AG04450 (cell line): ENCODE results near the gene HYOU1. TPM values are rescaled to one million over a fixed set of nuclear protein-coding genes. Genes with fewer than 3 reads are reported as not detected.
"Not testable (repeated sequence)": the region's sequence is repeated elsewhere in the genome, so short reads cannot be mapped to it uniquely, and the experiment has no call there.

Experiments
- CTCF ChIA-PET: fragments of 300-600, 350-600 bp; formaldehyde crosslinking; extraction: SDS; loops from one replicate; lab custom pipeline; 2022; ENCODE audit warnings: antibody characterized with exemption, inconsistent platforms; lab: Charles Lee
- POLR2A ChIA-PET: fragments of 350-600 bp; formaldehyde crosslinking; extraction: SDS; loops from one replicate; lab custom pipeline; 2021; ENCODE audit warnings: antibody characterized with exemption, inconsistent platforms; lab: Yijun Ruan, JAX
- DNase-seq: peaks from one replicate; pipeline ENCODE4 v3.0.0-alpha.2; 2011; ENCODE audit warnings: low read depth, low spot score
- H3K27ac ChIP-seq: one replicate; pipeline ENCODE4 v1.5.1; 2012; ENCODE audit warnings: low read depth, low read length, control low read depth
- H3K27me3 ChIP-seq: one replicate; pipeline ENCODE4 v1.6.0; 2012; ENCODE audit warnings: low read length; ENCODE audit not compliant: control insufficient read depth, insufficient read depth
- H3K4me3 ChIP-seq: 2 replicates; pipeline ENCODE4 v1.5.1; 2011; ENCODE audit warnings: mild to moderate bottlenecking, low read depth, low read length, control low read depth
- H3K9me3 ChIP-seq: 2 replicates; pipeline ENCODE4 v1.5.1; 2012; ENCODE audit warnings: low read length; ENCODE audit not compliant: control insufficient read depth, insufficient read depth
- polyA plus RNA-seq: library from polyadenylated mRNA; depleted of rRNA; stranded (reverse); fragments of >200 nt; gene quantifications from 2 replicates; pipeline ENCODE4 v1.2.3, GENCODE V29; 2011
- TF ChIP-seq, protein P1 (sequence below): IDR thresholded peaks from 2 replicates; pipeline ENCODE4 v1.5.1; 2011; ENCODE audit warnings: low read depth, low read length, control low read depth, inconsistent platforms

Gene HYOU1
- polyA plus RNA-seq, 1 experiment: 123 TPM

DNA sequence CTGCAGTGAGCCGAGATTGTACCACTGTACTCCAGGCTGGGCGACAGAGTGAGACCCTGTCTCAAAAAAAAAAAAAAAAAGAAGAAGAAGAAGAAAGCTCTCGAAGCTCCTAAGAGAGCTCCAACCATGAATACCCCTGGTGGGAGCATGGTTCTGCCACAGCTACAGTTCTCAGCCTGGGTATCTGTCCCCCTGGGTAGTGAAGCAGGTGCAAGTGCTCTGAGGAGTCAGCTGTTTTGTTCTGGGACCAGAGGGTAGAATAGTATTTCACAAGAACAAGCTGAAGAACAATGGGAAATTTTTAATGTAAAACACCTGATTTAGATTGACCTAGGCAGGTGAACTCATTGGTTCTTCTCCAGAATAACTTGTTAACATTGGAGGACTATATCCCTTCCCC is 4.3 kb upstream of the HYOU1 start:
- DNase-seq: no peak
- H3K4me3 ChIP-seq: no peak overlapping the region
- H3K9me3 ChIP-seq: no peaks in the 10 kb centered on the region; the same call in 1 of the 2 replicates
- TF ChIP-seq, protein P1, sequence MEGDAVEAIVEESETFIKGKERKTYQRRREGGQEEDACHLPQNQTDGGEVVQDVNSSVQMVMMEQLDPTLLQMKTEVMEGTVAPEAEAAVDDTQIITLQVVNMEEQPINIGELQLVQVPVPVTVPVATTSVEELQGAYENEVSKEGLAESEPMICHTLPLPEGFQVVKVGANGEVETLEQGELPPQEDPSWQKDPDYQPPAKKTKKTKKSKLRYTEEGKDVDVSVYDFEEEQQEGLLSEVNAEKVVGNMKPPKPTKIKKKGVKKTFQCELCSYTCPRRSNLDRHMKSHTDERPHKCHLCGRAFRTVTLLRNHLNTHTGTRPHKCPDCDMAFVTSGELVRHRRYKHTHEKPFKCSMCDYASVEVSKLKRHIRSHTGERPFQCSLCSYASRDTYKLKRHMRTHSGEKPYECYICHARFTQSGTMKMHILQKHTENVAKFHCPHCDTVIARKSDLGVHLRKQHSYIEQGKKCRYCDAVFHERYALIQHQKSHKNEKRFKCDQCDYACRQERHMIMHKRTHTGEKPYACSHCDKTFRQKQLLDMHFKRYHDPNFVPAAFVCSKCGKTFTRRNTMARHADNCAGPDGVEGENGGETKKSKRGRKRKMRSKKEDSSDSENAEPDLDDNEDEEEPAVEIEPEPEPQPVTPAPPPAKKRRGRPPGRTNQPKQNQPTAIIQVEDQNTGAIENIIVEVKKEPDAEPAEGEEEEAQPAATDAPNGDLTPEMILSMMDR: no peak
- H3K27me3 ChIP-seq: no peaks in the 10 kb centered on the region
- ChIA-PET CTCF (interaction anchor here (1.7 kb wide), 1 partner anchor 30 kb away, joined by 3 read pairs; no protein-coding TSS in a partner anchor), POLR2A (interaction anchor here (0.6 to 0.7 kb wide), 2 partner anchors 237 to 274 kb away, joined by 6 read pairs; no protein-coding TSS in a partner anchor)
- no peak overlapping the region for H3K27ac ChIP-seq

DNA sequence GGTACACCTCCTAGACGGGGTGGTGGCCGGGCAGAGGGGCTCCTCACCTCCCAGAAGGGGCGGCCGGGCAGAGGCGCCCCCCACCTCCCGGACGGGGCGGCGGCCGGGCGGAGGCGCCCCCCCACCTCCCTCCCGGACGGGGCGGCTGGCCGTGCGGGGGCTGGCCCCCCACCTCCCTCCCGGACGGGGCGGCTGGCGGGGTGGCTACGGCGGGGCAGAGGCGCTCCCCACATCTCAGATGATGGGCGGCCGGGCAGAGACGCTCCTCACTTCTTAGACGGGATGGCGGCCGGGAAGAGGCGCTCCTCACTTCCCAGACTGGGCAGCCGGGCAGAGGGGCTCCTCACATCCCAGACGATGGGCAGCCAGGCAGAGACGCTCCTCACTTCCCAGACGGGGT is 2.1 kb upstream of the HYOU1 start:
- POLR2A ChIA-PET, H3K9me3 ChIP-seq, DNase-seq, H3K27me3 ChIP-seq, H3K27ac ChIP-seq, H3K4me3 ChIP-seq: not testable (repeated sequence)
- CTCF ChIA-PET: interaction anchor here (0.9 kb wide), 1 partner anchor 147 kb away, joined by 4 read pairs; the partner anchor contains the start of gene CBL

DNA sequence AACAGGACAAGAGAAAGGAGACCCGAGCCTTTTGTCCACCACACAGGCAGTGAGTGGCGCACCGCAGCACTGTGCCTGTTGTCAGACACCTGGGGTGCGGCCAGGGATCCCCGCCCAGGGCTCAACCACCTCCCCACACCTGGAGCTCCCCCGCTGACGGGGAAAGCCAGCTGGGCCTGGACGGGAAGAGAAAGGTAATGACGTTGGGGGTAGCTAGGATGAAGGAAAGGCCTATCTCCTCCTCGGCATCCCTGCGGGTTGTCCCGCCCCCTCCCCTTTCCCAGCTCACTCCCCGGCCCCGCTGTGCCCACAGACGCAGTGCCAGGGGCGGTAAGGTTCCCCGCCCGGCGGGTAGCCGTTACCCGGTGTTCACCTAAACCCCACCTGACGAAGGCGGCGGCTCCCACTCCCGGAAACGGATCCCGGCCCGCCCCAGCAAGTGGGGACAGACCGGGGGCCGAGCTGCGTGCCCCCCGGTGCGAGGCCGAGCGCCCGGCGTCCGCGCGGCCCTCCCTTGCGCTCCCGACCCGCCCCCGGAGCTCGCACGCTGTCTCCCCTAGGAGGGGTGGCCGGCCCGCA is 495 bp downstream of the HYOU1 start:
- CTCF ChIA-PET: interaction anchor here (0.9 to 1.3 kb wide), 5 partner anchors 12 to 267 kb away, joined by 3 to 5 read pairs (median 4); no protein-coding TSS in a partner anchor
- POLR2A ChIA-PET: interaction anchor here (0.6 to 3.1 kb wide), 9 partner anchors 9 to 261 kb away, joined by 3 to 27 read pairs (median 5); partner anchors contain the start of genes DPAGT1, HMBS, MCAM and NLRX1
- DNase-seq: no peak
- Histone ChIP-seq H3K27me3 (no peaks in the 10 kb centered on the region), H3K9me3 (no peaks in the 10 kb centered on the region; the same call in 1 of the 2 replicates), H3K27ac (peak overlapping the region; percentile 68), H3K4me3 (peak overlapping the region; percentile 83)
- TF ChIP-seq, protein P1: no peak

DNA sequence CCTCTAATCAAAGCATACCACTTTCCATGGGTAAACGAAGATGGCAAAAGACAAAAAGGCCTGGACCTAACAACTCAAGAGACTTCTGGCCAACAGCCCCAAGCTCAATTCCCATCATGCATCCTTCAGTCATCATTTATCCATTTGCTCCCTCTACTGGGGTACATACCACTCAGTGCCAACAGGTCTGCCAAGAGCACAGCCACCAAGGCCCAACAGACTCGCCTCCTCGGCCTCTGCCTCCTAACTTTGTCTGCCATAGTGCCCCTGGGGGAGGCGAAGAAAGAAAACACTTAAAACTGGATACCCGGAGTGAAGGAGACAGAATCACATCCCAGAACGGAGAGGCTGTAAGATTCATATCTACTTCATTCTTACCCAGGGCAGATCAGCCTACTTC is 1.1 kb downstream of the HYOU1 start:
- H3K4me3 ChIP-seq: peak overlapping the region; percentile 83
- CTCF ChIA-PET: interaction anchor here (0.8 to 1.3 kb wide), 5 partner anchors 10 to 268 kb away, joined by 3 to 4 read pairs (median 4); no protein-coding TSS in a partner anchor
- H3K9me3 ChIP-seq: no peaks in the 10 kb centered on the region; the same call in 1 of the 2 replicates
- peak overlapping the region; percentile 68 for H3K27ac ChIP-seq
- DNase-seq: no peak
- POLR2A ChIA-PET: interaction anchor here (0.8 to 3.1 kb wide), 8 partner anchors 8 to 261 kb away, joined by 3 to 27 read pairs (median 5); partner anchors contain the start of genes DPAGT1, HMBS, MCAM and NLRX1
- TF ChIP-seq, protein P1: peak; percentile 20; the same call in 1 of the 2 replicates
- H3K27me3 ChIP-seq: no peaks in the 10 kb centered on the region

DNA sequence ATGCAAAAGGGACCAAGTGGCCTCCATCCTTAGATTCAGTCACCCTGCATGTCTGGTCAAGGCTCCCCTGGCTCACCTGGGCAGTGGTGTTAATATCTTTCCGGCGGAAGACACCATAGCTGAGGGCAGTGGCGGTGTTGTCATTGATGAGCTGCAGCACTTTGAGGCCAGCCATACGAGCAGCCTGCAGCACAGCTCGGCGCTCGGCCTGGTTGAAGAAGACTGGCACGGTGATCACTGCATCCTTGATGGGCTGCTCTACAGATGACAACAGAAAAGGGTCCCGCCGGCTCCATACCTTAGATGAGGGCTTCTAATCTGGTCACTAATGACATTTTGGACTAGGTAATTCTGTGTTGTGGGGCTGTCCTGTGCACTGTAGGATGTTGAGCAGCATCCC is 2.6 kb downstream of the HYOU1 start:
- Histone ChIP-seq H3K27me3 (no peaks in the 10 kb centered on the region), H3K27ac (no peak overlapping the region), H3K9me3 (no peaks in the 10 kb centered on the region; the same call in 1 of the 2 replicates), H3K4me3 (no peak overlapping the region)
- ChIA-PET CTCF (no interaction called here), POLR2A (no interaction called here)
- TF ChIP-seq, protein P1: no peak
- DNase-seq: no peak
